IMR-90 (cell line): ENCODE results near the gene MAK. TPM values are rescaled to one million over a fixed set of nuclear protein-coding genes. Genes with fewer than 3 reads are reported as not detected.

Source experiments
- ATAC-seq: fragments of 200-7000 bp; cut with Tn5 transposase; 2 replicates; pipeline ENCODE4 v1.9.1; 2020; ENCODE audit warnings: low read depth, mild to moderate bottlenecking, moderate library complexity
- BruUV-seq: library from RNA; stranded (reverse); fragments of 400-500 nt; replicated peaks from 2 replicates; lab custom pipeline; 2021; lab: Mats Ljungman, UMichigan
- CTCF ChIA-PET: fragments of 300-600 bp; formaldehyde crosslinking; extraction: SDS; loops from one replicate; lab custom pipeline; 2021; ENCODE audit warnings: antibody characterized with exemption; lab: Yijun Ruan, JAX
- POLR2A ChIA-PET: fragments of 300-600 bp; sonication (Branson Sonifier 250); formaldehyde crosslinking; loops from one replicate; lab custom pipeline; 2022; ENCODE audit warnings: antibody characterized with exemption; ENCODE audit not compliant: unreplicated experiment; lab: Charles Lee
- DNase-seq: peaks from one replicate; pipeline ENCODE4 v3.0.0; 2013
- H2AFZ ChIP-seq: replicated peaks from 2 replicates; pipeline ENCODE3; 2013; ENCODE audit warnings: low read length, mild to moderate bottlenecking; ENCODE audit not compliant: poor library complexity
- H2AK5ac ChIP-seq: 2 replicates; pipeline ENCODE4 v1.6.1; 2013; ENCODE audit warnings: low read depth, low read length, inconsistent platforms
- H2AK9ac ChIP-seq: replicated peaks from 2 replicates; pipeline ENCODE3; 2013; ENCODE audit warnings: mild to moderate bottlenecking, low read depth, low read length, moderate library complexity; ENCODE audit not compliant: poor library complexity
- H2BK120ac ChIP-seq: 2 replicates; pipeline ENCODE4 v1.6.1; 2013; ENCODE audit warnings: low read depth, low read length, inconsistent platforms
- H2BK15ac ChIP-seq: 3 replicates; pipeline ENCODE4 v1.6.1; 2013; ENCODE audit warnings: low read depth, low read length, inconsistent platforms
- H2BK20ac ChIP-seq: 2 replicates; pipeline ENCODE4 v1.6.1; 2013; ENCODE audit warnings: low read depth, mild to moderate bottlenecking, inconsistent platforms, low read length, moderate library complexity
- H2BK5ac ChIP-seq: 2 replicates; pipeline ENCODE4 v1.6.1; 2013; ENCODE audit warnings: mild to moderate bottlenecking, low read depth, low read length, inconsistent platforms; ENCODE audit not compliant: poor library complexity, severe bottlenecking
- H3K14ac ChIP-seq: replicated peaks from 2 replicates; pipeline ENCODE4 v1.6.1; 2013; ENCODE audit warnings: low read depth, low read length, inconsistent platforms
- H3K18ac ChIP-seq: 2 replicates; pipeline ENCODE4 v1.6.1; 2013; ENCODE audit warnings: low read depth, low read length, control low read depth
- H3K23ac ChIP-seq: 2 replicates; pipeline ENCODE4 v1.6.1; 2013; ENCODE audit warnings: low read depth, low read length, inconsistent platforms
- H3K27ac ChIP-seq: 2 replicates; pipeline ENCODE4 v1.5.1; 2013; ENCODE audit warnings: mild to moderate bottlenecking, control low read depth, low read length; ENCODE audit not compliant: insufficient read depth
- H3K27me3 ChIP-seq: 2 replicates; pipeline ENCODE4 v1.6.1; 2013; ENCODE audit warnings: low read length; ENCODE audit not compliant: control insufficient read depth, insufficient read depth
- H3K36me3 ChIP-seq: 2 replicates; pipeline ENCODE4 v1.6.1; 2013; ENCODE audit warnings: low read length, mixed read lengths; ENCODE audit not compliant: control insufficient read depth, insufficient read depth
- H3K4ac ChIP-seq: 2 replicates; pipeline ENCODE4 v1.6.1; 2013; ENCODE audit warnings: low read depth, low read length, inconsistent platforms
- H3K4me1 ChIP-seq: 2 replicates; pipeline ENCODE4 v1.6.1; 2013; ENCODE audit warnings: low read length, mixed read lengths; ENCODE audit not compliant: control insufficient read depth, insufficient read depth
- H3K4me2 ChIP-seq: 2 replicates; pipeline ENCODE4 v1.6.1; 2013; ENCODE audit warnings: low read depth, mild to moderate bottlenecking, control low read depth, low read length, moderate library complexity
- H3K4me3 ChIP-seq: 2 replicates; pipeline ENCODE4 v1.5.1; 2013; ENCODE audit warnings: low read depth, mild to moderate bottlenecking, control low read depth, low read length, moderate library complexity; ENCODE audit not compliant: insufficient read depth
- H3K56ac ChIP-seq: 2 replicates; pipeline ENCODE4 v1.6.1; 2013; ENCODE audit warnings: low read length, inconsistent platforms; ENCODE audit not compliant: insufficient read depth; ENCODE audit errors: extremely low read depth
- H3K79me1 ChIP-seq, 2 experiments: 2 replicates each; pipeline ENCODE4 v1.6.1; 2013; ENCODE audit warnings: low read length in 2 of 2, inconsistent platforms in 1 of 2, low read depth in 1 of 2
- H3K9ac ChIP-seq: 2 replicates; pipeline ENCODE4 v1.6.1; 2013; ENCODE audit warnings: low read depth, low read length, control low read depth
- H3K9me1 ChIP-seq: 2 replicates; pipeline ENCODE4 v1.6.1; 2013; ENCODE audit warnings: low read length, inconsistent platforms; ENCODE audit not compliant: insufficient read depth
- H3K9me3 ChIP-seq: 2 replicates; pipeline ENCODE4 v1.6.1; 2013; ENCODE audit warnings: low read length; ENCODE audit not compliant: control insufficient read depth, insufficient read depth
- H4K20me1 ChIP-seq: 2 replicates; pipeline ENCODE4 v1.6.1; 2013; ENCODE audit warnings: low read length, inconsistent platforms; ENCODE audit not compliant: insufficient read depth
- H4K5ac ChIP-seq: 2 replicates; pipeline ENCODE4 v1.6.1; 2013; ENCODE audit warnings: mild to moderate bottlenecking, low read depth, low read length, control low read depth
- H4K8ac ChIP-seq, 2 experiments: 2 replicates each; pipeline ENCODE4 v1.6.1; 2013; ENCODE audit warnings: low read depth in 2 of 2, low read length in 2 of 2, control low read depth in 1 of 2, inconsistent platforms in 1 of 2
- H4K91ac ChIP-seq: 2 replicates; pipeline ENCODE4 v1.6.1; 2013; ENCODE audit warnings: low read depth, low read length, inconsistent platforms; ENCODE audit not compliant: insufficient read depth
- BHLHE40 ChIP-seq: fragments of 150-350 bp; IDR thresholded peaks from 2 replicates; pipeline ENCODE4 v1.6.1; 2016; ENCODE audit warnings: mild to moderate bottlenecking, low read depth, low read length
- CEBPB ChIP-seq: IDR thresholded peaks from 2 replicates; pipeline ENCODE4 v1.6.1; 2012; ENCODE audit warnings: low read depth, low read length, improper control_type of control experiment
- CHD1 ChIP-seq: IDR thresholded peaks from 2 replicates; pipeline ENCODE4 v1.6.1; 2012; ENCODE audit warnings: low read depth, low read length, improper control_type of control experiment
- CTCF ChIP-seq: conservative IDR thresholded peaks from 2 replicates; pipeline ENCODE4 v1.5.1; 2012; ENCODE audit warnings: mild to moderate bottlenecking, low read depth, low read length, improper control_type of control experiment
- ELK1 ChIP-seq: fragments of 150-350 bp; IDR thresholded peaks from 2 replicates; pipeline ENCODE4 v1.6.1; 2016; ENCODE audit warnings: low read depth, mild to moderate bottlenecking, low read length, moderate library complexity, borderline replicate concordance
- FOS ChIP-seq: fragments of 150-350 bp; IDR thresholded peaks from 2 replicates; pipeline ENCODE4 v1.6.1; 2016; ENCODE audit warnings: low read depth, low read length
- MAFK ChIP-seq: IDR thresholded peaks from 2 replicates; pipeline ENCODE4 v1.6.1; 2012; ENCODE audit warnings: low read depth, low read length, improper control_type of control experiment
- MAZ ChIP-seq: IDR thresholded peaks from 2 replicates; pipeline ENCODE4 v1.6.1; 2012; ENCODE audit warnings: low read depth, mild to moderate bottlenecking, low read length, improper control_type of control experiment, moderate library complexity, borderline replicate concordance
- MXI1 ChIP-seq: IDR thresholded peaks from 2 replicates; pipeline ENCODE4 v1.6.1; 2012; ENCODE audit warnings: low read depth, mild to moderate bottlenecking, low read length, moderate library complexity, borderline replicate concordance
- NFE2L2 ChIP-seq: fragments of 150-350 bp; IDR thresholded peaks from 2 replicates; pipeline ENCODE4 v1.6.1; 2016; ENCODE audit warnings: low read depth, mild to moderate bottlenecking, low read length
- POLR2A ChIP-seq: IDR thresholded peaks from 2 replicates; pipeline ENCODE4 v1.6.1; 2012; ENCODE audit warnings: mild to moderate bottlenecking, low read depth, low read length
- RAD21 ChIP-seq: IDR thresholded peaks from 2 replicates; pipeline ENCODE4 v1.6.1; 2012; ENCODE audit warnings: low read length, improper control_type of control experiment
- RFX5 ChIP-seq: IDR thresholded peaks from 2 replicates; pipeline ENCODE4 v1.8.0; 2012; ENCODE audit warnings: low read depth, mild to moderate bottlenecking, low read length, moderate library complexity
- SMC3 ChIP-seq: fragments of 150-350 bp; IDR thresholded peaks from 2 replicates; pipeline ENCODE4 v1.6.1; 2016; ENCODE audit warnings: low read depth, mild to moderate bottlenecking, antibody characterized with exemption, low read length, moderate library complexity
- USF2 ChIP-seq: fragments of 150-350 bp; IDR thresholded peaks from 2 replicates; pipeline ENCODE4 v1.6.1; 2017; ENCODE audit warnings: mild to moderate bottlenecking, antibody characterized with exemption, low read length, low read depth
- WGBS, 2 experiments: methylation state at CpG; one replicate each; pipeline versions ENCODE4 v1.1.5 to v1.1.7; 2013; ENCODE audit warnings: missing lambda C conversion rate in 2 of 2; ENCODE audit not compliant: insufficient read length in 1 of 2; ENCODE audit errors: extremely low coverage in 2 of 2; 5-methylcytosine and 5-hydroxymethylcytosine counted together
- dilution Hi-C: fragments of 300-500 bp; cut with HindIII; formaldehyde crosslinking; loops from one replicate; pipeline ENCODE4 v1.14.3; 2018; ENCODE audit warnings: low sequenced_read_pairs; ENCODE audit not compliant: unreplicated experiment
- in situ Hi-C: fragments of 300-500 bp; cut with MboI; formaldehyde crosslinking; loops from 3 replicates; pipeline ENCODE4 v1.14.3; 2019; ENCODE audit warnings: low sequenced_read_pairs, inconsistent platforms, mixed read lengths
- intact Hi-C: fragments of 100-400 bp; cut with micrococcal nuclease; formaldehyde crosslinking; loops from 2 replicates; pipeline ENCODE4 v1.10.0; 2022
- polyA plus RNA-seq, 3 experiments: library from polyadenylated mRNA; depleted of rRNA; stranded (reverse); fragments of >200 nt; gene quantifications; 2 replicates each; pipeline ENCODE4 v1.2.3, GENCODE V29; 2012; ENCODE audit warnings: low replicate concordance in 1 of 3
- total RNA-seq: library from RNA; depleted of rRNA; stranded (reverse); fragments of >200 nt; gene quantifications from 2 replicates; pipeline ENCODE4 v1.2.3, GENCODE V29; 2012

MAK gene
- total and polyA plus RNA-seq, 2 of the 4 experiments (the other 2 are of a cell fraction) = not detected

- ATAC-seq (peak; percentile 68), DNase-seq (no peak)
- WGBS, 2 experiments = 6% methylated on average over 6 of the region's 11 CpGs; no CpG with 5 or more reads in 1 of the 2 experiments
- no peak overlapping the region for H4K8ac ChIP-seq
- H2BK120ac ChIP-seq = no peak overlapping the region
- H3K4me2 ChIP-seq = no peak overlapping the region; the same call in 1 of the 2 replicates
- no peak overlapping the region for H2AK5ac ChIP-seq
- H3K9me3 ChIP-seq = peaks cover 2% of the 10 kb centered on the region; the same call in 1 of the 2 replicates
- peaks cover 3% of the 10 kb centered on the region for H3K27me3 ChIP-seq
- no peak overlapping the region for H4K5ac ChIP-seq
- H2BK15ac ChIP-seq = no peak overlapping the region
- H2AFZ ChIP-seq = peak overlapping the region; percentile 8
- dilution Hi-C loops = no loop called here
- no peak overlapping the region for H3K4ac ChIP-seq
- no peak overlapping the region for H3K18ac ChIP-seq
- H3K23ac ChIP-seq = no peak overlapping the region
- no peaks in the 10 kb centered on the region for H3K36me3 ChIP-seq
- no peak overlapping the region for H3K4me3 ChIP-seq
- H2AK9ac ChIP-seq = no peak overlapping the region
- H3K9me1 ChIP-seq = no peaks in the 10 kb centered on the region
- TF ChIP-seq RFX5 (no peak), CHD1 (no peak), RAD21 (no peak), NFE2L2 (no peak), BHLHE40 (no peak), MAFK (no peak), SMC3 (no peak), ELK1 (no peak), FOS (no peak), POLR2A (no peak), CEBPB (no peak), MAZ (no peak), USF2 (no peak), MXI1 (no peak), CTCF (no peak)
- H3K4me1 ChIP-seq = no peaks in the 10 kb centered on the region; the same call in 1 of the 2 replicates
- H3K56ac ChIP-seq = no peak overlapping the region
- H3K9ac ChIP-seq = no peak overlapping the region
- intact Hi-C loops = no loop called here
- no peak overlapping the region for H3K14ac ChIP-seq
- no TSS peak for BruUV-seq
- H3K79me1 ChIP-seq = no peaks in the 10 kb centered on the region
- in situ Hi-C loops = no loop called here
- H2BK20ac ChIP-seq = no peak overlapping the region
- H3K27ac ChIP-seq = no peak overlapping the region
- no peak overlapping the region for H2BK5ac ChIP-seq
- CTCF ChIA-PET = no interaction called here
- no peaks in the 10 kb centered on the region for H4K20me1 ChIP-seq
- POLR2A ChIA-PET = interaction anchor here (0.5 kb wide), 1 partner anchor 17 kb away, joined by 6 read pairs; no protein-coding TSS in a partner anchor
- no peak overlapping the region for H4K91ac ChIP-seq
Observed at GRCh38 chr6:10852361-10852960, 14.1 kb upstream of the MAK start.
